Measurements from ENCODE around the gene DNLZ.

DNA sequence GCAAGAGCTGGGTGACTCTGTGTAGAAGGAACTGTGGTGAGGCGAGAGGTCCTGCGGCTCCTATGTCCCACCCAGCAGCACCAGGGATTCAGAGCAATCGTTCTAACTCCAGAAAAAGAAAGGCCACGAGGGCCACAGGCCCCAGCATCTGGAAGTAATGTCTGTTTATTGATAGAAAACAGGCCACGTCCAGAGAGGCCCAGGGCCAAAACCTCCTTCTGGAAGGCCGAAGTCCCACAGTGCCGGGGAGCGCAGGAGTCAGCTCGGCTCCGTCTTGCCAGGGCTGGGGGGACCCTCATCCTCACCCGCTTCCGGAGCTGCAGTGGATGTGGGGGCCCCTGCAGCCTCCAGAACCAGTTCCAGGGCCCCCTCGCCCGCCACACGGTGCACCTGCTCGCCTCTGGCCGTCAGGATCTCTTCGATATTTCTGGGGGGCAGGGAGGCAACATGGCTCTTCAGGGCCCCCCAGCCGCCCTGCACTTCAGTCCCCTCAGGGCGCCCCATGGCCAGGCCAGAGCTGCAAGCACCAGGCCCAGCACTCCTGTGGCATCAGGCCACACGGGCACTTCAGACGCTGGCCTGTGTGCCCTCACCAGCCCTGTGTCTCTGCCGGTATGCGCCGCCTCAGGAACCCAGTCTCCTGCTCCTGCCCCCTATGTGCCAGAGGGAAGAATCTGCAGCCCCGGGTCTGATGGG is 1.6 kb downstream of the DNLZ start:
- TF ChIP-seq, protein P1, sequence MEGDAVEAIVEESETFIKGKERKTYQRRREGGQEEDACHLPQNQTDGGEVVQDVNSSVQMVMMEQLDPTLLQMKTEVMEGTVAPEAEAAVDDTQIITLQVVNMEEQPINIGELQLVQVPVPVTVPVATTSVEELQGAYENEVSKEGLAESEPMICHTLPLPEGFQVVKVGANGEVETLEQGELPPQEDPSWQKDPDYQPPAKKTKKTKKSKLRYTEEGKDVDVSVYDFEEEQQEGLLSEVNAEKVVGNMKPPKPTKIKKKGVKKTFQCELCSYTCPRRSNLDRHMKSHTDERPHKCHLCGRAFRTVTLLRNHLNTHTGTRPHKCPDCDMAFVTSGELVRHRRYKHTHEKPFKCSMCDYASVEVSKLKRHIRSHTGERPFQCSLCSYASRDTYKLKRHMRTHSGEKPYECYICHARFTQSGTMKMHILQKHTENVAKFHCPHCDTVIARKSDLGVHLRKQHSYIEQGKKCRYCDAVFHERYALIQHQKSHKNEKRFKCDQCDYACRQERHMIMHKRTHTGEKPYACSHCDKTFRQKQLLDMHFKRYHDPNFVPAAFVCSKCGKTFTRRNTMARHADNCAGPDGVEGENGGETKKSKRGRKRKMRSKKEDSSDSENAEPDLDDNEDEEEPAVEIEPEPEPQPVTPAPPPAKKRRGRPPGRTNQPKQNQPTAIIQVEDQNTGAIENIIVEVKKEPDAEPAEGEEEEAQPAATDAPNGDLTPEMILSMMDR (IDR thresholded peaks at IDR 0.05; ENCODE audit: low read depth, low read length, poor library complexity, severe bottlenecking) = no peak
- TF ChIP-seq EZH2phosphoT487 (IDR thresholded peaks at IDR 0.05; ENCODE audit: borderline replicate concordance, low read length) = no peak
